ENCODE results near the gene RAB6B. TPM values are rescaled to one million over a fixed set of nuclear protein-coding genes. Genes with fewer than 3 reads are reported as not detected.

RAB6B gene
- total RNA-seq, 1 donor from 2014 or later = 0.99 TPM

- no peak for DNase-seq (ENCODE audit: low read depth, low spot score)
These were observed 57.3 kb downstream of the RAB6B start for GRCh38 chr3:133838296-133838789.

- no peak for DNase-seq (ENCODE audit: low read depth, low spot score)
These were observed 58.0 kb downstream of the RAB6B start for GRCh38 chr3:133837487-133838295.

- no peak for DNase-seq (ENCODE audit: low read depth, low spot score)
These were observed 59.1 kb downstream of the RAB6B start for GRCh38 chr3:133836497-133837158.

DNA sequence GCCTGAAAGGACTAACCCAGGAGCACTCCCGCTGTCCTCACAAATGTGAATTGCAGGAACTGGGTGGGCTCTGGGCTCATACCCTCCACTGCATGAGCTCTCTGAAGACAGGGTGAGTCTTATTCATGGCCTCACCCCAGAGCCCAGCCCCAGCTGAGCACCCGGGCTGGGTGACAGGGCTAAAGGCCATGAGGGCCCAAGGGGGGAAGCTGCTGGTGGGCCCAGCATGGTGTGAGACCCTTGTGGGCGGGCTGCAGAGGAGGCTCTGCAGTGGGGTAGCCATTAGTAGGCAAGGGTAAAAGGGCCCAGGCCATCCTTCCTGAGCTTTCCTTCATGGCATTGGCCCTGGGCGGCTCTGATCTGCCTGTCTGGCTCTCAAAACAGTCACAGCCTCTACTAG is 59.7 kb downstream of the RAB6B start:
- DNase-seq (ENCODE audit: low read depth, low spot score) = no peak

DNA sequence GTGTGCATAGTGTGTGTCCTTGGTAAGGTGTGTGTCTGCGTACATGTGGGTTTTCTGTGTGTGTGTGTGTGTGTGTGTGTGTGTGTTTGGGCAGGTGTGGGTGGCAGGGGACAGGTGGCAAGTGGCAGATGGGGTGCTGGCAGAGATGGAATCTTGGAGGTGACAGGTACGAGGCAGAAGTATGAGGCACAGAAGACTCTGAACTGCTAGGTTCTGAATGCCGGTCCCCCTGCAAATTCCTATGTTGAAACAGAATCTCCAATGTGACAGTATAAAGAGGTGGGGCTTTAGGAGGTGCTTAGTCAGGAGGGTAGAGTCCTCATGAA is 60.3 kb downstream of the RAB6B start:
- no peak for DNase-seq (ENCODE audit: low read depth, low spot score)

- no peak for DNase-seq (ENCODE audit: low read depth, low spot score)
These were observed 60.9 kb downstream of the RAB6B start for GRCh38 chr3:133834621-133835417.

DNA sequence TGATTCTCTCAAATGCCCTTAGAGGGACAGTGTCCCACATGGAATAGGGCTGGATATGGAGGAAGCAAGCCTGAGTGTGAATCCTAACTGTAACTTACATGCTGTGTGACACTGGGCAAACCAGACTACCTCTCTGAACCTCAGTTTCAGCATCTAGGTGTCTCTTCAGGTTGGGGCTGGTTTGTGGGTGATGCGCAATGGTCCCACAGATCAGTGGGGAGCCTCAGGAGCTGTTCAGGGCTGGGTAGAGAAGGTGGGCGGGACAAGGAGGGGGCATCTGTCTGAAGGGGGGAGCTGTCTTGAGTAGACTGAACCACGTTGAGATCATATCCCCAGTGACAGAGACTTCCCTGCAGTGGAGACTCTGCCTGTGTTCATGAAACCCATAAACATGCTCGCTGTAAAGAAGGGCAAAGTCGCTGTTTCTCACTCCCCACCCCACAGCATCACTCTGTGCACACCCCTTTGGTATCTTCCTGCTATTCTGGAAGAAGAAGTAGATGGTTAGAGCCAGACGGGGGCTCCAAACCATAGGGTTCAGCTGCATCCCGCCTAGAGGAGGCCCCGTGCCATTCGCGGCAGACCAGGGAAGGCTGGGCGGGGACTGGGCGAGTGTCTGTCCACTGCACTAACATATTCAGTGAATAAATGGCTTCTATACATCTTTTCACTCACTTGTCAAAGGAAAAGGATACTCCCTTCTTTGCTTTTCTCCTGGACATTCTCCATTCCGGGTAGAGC is 61.6 kb downstream of the RAB6B start:
- no peak for DNase-seq (ENCODE audit: low read depth, low spot score)

DNA sequence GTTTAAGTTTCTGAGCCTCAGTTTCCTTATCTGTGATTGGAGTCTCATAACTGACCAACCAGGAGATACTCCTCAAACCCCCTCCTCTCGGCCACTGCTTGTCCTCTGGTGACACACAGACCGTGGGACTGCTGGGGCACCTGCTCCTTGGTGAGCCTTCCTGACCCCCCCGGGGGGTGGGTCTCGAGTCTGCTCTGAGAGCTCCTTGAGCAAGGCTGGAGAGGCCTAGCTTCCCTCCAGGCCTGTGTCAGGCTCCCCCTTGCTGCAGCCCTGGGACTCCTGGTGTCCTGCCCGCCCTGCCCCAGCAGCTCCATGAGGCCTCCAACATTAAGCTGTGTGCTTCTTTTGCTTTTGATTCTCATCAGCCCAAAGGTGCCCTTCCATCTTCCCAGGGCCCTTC is 62.4 kb downstream of the RAB6B start:
- DNase-seq (ENCODE audit: low read depth, low spot score) = no peak

DNA sequence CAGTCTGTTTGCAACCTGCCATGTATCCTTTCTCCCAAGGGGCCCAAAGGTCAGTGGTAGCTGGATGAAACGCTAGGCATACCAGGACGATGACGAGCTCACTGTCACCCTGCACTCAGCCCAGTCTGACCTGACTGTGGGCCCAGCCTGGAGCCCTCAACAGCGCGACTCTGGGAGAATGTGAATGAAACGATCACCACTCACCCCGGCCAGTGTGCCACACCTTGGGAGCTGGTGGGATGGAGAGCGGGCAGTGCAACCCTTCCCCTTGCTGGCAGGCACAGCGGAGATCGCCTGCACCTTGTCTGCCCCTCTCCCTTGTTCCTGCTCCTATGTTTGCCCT is 62.9 kb downstream of the RAB6B start:
- DNase-seq (ENCODE audit: low read depth, low spot score) = no peak

DNA sequence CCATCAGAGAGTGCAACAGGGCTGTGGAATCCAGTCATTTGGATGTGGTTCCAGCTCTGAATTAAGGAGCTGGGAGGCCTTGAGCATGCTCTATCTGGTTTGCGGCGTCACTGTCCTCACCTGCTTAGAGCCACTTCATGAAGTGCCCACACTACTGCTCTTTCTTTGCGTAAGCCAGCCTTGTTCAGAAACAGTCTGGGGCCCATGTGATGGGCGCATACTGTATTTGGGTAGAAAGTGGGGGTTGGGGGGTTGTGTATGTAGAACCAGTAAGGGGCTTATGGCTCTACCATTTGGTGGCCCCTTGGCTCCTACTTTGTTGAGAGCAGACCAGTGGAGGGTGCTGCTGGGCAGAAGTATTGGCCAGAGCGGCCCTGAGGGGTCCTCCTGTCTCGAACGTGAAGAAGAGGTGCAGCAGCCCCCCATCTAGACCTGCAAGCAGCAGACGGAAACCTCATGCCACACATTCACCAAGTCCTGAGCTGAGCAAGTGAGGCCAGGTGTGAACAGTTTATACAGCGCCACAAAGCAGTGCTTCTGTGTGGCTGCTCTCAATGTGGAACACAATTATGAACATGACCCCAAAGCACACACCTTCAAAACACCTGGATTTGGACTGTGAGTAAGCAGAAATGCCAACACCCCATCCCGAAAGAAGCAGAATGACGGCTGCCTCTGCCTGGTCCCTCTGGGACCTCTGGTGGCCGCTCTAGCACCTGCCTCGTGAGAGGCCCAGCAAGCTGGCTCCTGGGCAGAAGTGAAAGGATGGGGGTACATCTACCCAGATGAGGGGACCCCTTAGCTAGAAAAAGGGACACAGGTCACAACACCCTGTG is 63.5 kb downstream of the RAB6B start:
- DNase-seq (ENCODE audit: low read depth, low spot score) = no peak

GRCh38 chr3:133830071-133830470 is 65.6 kb downstream of the RAB6B start:
- no peak for DNase-seq (ENCODE audit: low read depth, low spot score)

- no peak for DNase-seq (ENCODE audit: low read depth, low spot score)
These were observed 66.4 kb downstream of the RAB6B start for GRCh38 chr3:133829310-133829707.

DNA sequence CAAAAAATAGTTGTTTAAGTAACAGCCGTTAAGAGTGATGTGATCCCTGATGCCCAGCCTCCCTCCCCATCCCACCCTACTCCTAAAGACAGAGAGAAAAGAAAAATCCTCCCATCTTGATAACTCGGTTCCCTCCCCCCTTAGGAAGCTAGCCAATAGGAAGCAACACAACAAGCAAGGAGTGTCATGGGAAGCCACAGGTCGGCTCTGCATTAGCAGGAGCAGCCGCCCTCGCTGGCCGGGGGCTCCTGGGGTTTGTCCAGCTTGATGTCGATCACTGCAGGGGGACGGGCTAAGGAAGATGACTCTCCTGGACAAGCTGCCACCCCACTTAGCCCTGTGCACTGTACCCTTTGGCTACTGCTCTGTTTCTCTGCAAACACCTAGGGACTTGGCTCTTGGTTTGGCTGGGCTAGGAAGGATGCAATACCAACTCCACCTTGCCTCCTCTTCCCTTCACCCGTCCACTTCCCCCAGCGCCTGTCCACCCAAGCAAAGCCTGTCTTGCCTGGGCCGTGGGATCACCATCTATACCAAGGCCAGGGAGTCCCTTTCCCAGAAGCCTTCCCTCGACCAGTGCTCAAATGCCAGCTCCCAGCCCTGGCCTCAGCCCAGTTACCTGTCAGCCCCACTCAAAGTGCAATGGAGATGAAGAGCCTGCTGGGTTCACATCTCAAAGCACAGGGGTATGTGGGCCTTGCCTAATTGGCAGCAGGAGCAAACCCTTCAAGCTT is 66.9 kb downstream of the RAB6B start:
- DNase-seq (ENCODE audit: low read depth, low spot score) = no peak

- no peak for DNase-seq (ENCODE audit: low read depth, low spot score)
These were observed 68.0 kb downstream of the RAB6B start for GRCh38 chr3:133827684-133828083.

GRCh38 chr3:133827136-133827535 is 68.5 kb downstream of the RAB6B start:
- DNase-seq (ENCODE audit: low read depth, low spot score) = no peak

DNA sequence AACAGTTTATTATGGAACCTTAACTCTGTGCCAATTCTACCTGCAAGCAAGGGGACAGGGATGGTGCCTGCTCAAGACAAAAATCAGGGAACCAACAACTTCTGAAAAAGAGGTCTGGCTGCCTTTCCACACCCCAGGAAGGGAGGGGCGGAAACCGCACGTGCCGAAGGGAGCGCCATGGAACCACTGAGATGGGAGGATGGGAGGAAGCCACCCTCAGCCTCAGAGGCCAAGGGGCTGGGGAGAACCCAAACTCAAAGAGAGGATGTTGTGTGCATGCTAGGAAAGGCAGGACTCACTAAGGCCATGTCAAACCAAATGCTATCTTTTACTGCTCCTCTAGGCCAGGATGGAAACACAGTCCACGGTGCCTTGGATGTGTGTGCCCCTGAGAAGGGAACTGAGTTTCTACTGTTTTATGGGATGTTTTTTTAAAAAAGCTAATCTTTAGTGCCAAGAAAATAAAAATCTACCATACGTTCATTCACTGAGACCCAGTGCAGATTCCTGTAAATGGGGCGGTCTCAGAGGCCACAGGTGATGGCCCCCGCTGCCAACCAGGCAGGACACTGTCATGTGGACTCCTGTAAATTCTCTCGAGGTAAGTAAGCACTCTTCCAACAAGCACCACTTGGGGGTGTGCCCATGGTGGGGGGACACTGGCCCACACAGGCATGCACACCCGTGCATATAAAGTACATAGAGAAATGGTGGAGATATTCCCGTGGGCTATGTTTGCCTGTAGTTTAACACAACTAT is 69.5 kb downstream of the RAB6B start:
- no peak for DNase-seq (ENCODE audit: low read depth, low spot score)

DNA sequence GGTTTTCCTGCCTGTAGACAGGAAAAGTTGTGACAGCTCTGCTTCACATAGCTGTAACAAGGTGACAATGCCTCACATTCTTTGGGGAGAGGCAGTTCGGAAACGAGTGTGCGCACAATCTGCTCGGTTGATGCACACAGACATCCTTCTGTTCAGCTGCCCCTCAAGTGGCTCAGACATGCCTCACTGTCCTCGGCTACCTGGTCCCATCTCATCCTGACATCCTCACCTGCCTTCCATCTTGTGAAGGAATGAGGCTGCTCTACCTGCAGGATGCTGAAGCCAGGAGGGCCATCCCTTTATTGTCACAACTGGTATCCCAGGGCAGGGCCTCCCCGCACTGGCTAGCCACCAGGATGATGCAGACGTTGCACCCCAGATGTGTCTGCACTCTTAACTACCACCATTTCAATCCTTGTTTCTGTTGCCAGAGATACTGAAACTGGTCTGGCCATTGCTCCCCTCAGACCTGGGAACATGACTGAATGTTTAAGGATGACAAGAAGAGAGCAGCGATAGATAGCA is 70.7 kb downstream of the RAB6B start:
- DNase-seq (ENCODE audit: low read depth, low spot score) = no peak

GRCh38 chr3:133821767-133822638 is 73.7 kb downstream of the RAB6B start:
- DNase-seq (ENCODE audit: low read depth, low spot score) = no peak

Data from pulmonary artery endothelial cell (primary cell).